Fibroblast of skin of left quadriceps (primary cell): ENCODE data around the gene GID8.

Source experiments
- DNase-seq, 2 experiments: peaks; one replicate each; pipeline ENCODE4 v3.0.0-alpha.2; 2013; ENCODE audit warnings: low read depth in 2 of 2

Gene GID8

GRCh38 chr20:62986257-62986800 is 48.4 kb downstream of the GID8 start:
- DNase-seq, result no peak

- DNase-seq, result no peak
These were observed 49.2 kb downstream of the GID8 start for GRCh38 chr20:62987114-62987513.

DNA sequence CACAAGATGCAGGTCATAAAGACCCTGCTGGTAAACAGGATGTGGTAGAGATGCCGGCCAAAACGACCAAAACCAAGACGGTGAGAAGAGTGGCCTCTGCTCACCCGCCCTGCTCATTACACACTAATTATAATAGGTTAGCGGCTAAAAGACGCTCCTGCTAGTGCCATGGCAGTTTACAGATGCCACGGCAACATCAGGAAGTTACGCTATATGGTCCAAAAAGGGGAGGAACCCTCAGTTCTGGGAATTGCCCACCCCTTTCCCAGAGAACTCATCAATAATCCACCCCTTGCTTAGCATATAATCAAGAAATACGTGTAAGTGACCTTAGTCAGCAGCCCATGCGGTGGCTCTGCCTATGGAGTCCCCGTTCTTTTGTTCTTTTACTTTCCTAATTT is 51.3 kb downstream of the GID8 start:
- no peak for DNase-seq

DNA sequence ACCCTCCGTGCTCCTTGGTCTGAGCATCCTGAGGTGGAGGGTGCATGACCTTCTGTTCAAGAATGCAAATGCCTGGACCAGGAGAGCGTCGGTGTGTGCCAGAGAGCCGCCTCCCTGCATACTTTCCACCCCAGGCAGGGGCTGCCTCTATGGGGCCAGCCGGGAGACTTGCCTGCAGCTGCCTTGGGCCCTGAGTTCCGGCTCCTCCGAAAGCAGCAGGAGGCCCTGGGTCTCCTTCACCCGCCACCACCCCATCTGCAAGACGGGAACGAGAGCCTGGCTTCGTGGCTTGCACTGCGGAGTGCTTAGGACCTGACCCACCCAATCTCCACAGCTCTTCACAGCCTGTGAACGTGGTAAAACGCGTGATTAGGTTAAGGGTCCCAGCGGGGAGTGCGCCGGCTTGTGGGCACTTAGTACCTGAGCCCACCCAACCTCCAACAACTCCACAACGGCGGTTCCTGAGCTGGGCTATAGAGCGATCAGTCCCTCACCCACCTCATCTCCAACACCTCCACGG is 52.4 kb downstream of the GID8 start:
- no peak for DNase-seq

DNA sequence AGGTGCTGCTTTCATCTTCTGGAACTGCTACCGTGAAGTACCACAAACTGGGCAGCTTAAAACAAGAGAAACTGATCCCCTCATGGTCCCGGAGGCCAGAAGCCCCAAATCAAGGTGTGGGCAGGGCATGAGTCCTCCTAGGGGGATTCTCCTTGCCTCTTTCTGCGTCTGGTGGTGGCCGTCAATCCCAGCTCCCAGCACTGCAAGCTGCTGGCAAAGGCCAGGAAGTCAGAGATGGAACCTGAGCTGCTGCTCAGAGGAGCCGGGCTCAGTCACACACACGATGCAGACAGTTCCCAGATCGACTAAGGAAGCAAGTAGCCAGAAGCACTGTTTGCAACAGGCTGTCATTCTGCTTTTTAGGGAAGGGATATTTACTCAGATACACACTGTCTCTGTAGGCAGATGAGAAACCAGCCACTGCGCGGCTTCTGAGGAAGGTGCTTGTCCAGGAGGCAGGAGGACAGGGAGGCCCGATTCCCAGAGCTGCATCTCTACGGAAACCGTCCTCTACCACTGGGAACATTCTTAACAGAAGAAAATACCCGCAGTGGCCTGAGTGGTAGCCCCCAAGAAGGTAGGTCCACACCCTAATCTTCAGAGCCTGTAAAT is 53.4 kb downstream of the GID8 start:
- DNase-seq, result no peak

DNA sequence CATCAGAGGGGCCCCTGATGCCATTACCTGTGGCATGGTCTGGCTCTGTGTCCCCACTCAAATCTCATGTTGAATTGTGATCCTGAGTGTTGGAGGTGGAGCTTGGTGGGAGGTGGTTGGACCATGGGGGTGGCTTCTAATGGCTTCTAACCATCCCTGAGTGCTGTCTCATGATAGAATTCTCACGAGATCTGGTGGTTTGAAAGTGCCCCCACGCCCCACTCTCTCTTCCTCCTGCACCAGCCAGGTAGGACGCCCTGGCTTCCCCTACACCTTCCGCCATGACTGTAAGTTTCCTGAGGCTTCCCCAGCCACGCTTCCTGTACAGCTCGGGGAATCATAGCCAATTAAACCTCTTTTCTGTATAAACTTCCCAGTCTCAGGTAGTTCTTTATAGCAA is 53.9 kb downstream of the GID8 start:
- no peak for DNase-seq

- no peak for DNase-seq
These were observed 56.0 kb downstream of the GID8 start for GRCh38 chr20:62993856-62994494.

- DNase-seq, result no peak
These were observed 56.9 kb downstream of the GID8 start for GRCh38 chr20:62994869-62995281.

DNA sequence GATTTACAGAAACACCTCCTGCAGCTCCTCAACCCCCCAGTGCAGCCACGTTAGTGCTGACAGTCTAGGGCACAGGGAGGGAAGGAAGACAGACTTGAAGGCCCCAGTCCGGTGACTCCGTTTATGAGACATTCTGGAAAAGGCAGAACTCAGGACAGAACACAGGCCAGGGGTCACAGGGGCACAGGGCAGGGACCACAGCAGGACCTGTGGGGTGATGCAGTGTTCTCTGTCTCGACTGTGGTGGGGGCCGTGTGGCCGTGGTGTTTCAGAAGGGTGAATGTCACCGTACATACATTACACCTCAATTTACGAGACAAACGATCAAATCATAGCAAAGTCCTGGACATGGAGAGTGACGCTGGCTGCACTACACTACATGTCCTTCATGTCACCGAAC is 57.5 kb downstream of the GID8 start:
- DNase-seq, result no peak

GRCh38 chr20:62995898-62996595 is 58.1 kb downstream of the GID8 start:
- no peak for DNase-seq

DNA sequence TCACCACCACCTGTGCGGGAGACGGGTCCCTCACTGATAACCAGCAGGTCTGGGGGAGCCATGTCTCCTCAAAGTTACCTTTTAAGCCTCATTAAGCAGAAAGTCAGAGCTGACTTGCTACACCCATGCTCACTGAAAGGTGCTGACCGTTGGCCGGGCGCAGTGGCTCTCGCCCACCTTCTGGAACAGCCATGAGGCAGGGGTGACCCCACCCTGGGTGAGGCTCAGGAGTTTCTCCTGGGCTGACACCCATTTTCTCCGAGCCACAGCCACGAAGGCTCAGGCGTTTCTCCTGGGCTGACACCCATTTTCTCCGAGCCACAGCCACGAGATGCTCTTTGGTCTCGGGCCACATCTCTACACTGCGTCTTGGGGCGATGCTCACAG is 58.6 kb downstream of the GID8 start:
- DNase-seq, result no peak

- no peak for DNase-seq
These were observed 59.6 kb downstream of the GID8 start for GRCh38 chr20:62997417-62998035.
